Vagina (tissue), 2 donors: ENCODE measurements around the gene CCT8.

Source experiments
- POLR2A ChIP-seq, 2 donors: fragments of 450-650 bp; IDR thresholded peaks; one replicate each; pipeline ENCODE4 v1.6.1; 2017; ENCODE audit warnings: antibody characterized with exemption in 2 of 2, mild to moderate bottlenecking in 2 of 2, moderate library complexity in 2 of 2
- POLR2AphosphoS5 ChIP-seq, 2 donors: sonication (generic); formaldehyde crosslinking; IDR thresholded peaks; one replicate each; pipeline ENCODE4 v1.9.0; 2017; ENCODE audit warnings: antibody characterized with exemption in 2 of 2, mild to moderate bottlenecking in 2 of 2, low read depth in 1 of 2; ENCODE audit not compliant: insufficient read depth in 1 of 2
- TF ChIP-seq, protein P1 (sequence below), 3 experiments: fragments of 450-650 bp in 2 of 3; fragments of 200-600 bp in 1 of 3; sonication (generic) in 1 of 3; IDR thresholded peaks; one replicate each; pipeline ENCODE4 v1.5.1; 2017 to 2019; ENCODE audit warnings: antibody characterized with exemption in 3 of 3, mild to moderate bottlenecking in 2 of 3, moderate library complexity in 2 of 3

DNA sequence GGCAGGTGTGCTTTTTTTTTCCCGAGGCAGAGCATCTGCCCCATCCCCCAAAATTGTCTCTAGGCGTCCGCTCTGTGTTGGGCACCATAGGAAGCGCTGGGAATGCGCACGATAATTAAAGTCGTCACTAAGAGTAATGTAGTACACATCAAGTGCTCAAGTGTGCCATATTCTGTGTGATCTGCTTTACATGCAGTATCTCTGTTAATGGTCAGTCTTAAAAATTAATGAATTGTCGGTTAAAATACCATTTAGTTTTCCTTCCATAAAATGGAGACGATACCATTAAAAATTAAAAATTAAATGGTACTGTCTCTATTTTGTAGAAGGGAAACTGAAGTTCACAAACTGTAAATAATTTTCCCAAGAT is 544 bp upstream of the CCT8 start:
- TF ChIP-seq POLR2A (IDR thresholded peaks at IDR 0.05) (no peak), POLR2AphosphoS5 (IDR thresholded peaks at IDR 0.05; ENCODE audit: insufficient read depth in 1 of 2, low read depth in 1 of 2) (no peak)
- TF ChIP-seq, protein P1, sequence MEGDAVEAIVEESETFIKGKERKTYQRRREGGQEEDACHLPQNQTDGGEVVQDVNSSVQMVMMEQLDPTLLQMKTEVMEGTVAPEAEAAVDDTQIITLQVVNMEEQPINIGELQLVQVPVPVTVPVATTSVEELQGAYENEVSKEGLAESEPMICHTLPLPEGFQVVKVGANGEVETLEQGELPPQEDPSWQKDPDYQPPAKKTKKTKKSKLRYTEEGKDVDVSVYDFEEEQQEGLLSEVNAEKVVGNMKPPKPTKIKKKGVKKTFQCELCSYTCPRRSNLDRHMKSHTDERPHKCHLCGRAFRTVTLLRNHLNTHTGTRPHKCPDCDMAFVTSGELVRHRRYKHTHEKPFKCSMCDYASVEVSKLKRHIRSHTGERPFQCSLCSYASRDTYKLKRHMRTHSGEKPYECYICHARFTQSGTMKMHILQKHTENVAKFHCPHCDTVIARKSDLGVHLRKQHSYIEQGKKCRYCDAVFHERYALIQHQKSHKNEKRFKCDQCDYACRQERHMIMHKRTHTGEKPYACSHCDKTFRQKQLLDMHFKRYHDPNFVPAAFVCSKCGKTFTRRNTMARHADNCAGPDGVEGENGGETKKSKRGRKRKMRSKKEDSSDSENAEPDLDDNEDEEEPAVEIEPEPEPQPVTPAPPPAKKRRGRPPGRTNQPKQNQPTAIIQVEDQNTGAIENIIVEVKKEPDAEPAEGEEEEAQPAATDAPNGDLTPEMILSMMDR (IDR thresholded peaks at IDR 0.05): no peak
